Stomach (tissue), 9 donors: ENCODE data around the gene PON2. TPM values are rescaled to one million over a fixed set of nuclear protein-coding genes. Genes with fewer than 3 reads are reported as not detected.
"Not testable (repeated sequence)": the region's sequence is repeated elsewhere in the genome, so short reads cannot be mapped to it uniquely, and the experiment has no call there.

ENCODE experiments used
- DNase-seq, 2 donors: peaks; one replicate each; pipeline versions ENCODE4 v3.0.0 to v3.0.0-alpha.2; 2013 to 2019
- H3K27ac ChIP-seq, 5 donors: fragments of 200-600 bp in 4 of 5; sonication (generic) in 4 of 5; one replicate each; pipeline ENCODE4 v1.5.1; 2013 to 2019; ENCODE audit warnings: mild to moderate bottlenecking in 1 of 5, moderate library complexity in 1 of 5
- H3K27me3 ChIP-seq, 3 donors: fragments of 200-600 bp; sonication (generic); one replicate each; pipeline ENCODE4 v1.5.1; 2017 to 2019; ENCODE audit warnings: mixed run types in 1 of 3
- H3K36me3 ChIP-seq, 4 donors: fragments of 200-600 bp; sonication (generic); 1 replicate in 3 of 4; 2 replicates in 1 of 4; pipeline ENCODE4 v1.5.1; 2016 to 2019
- H3K4me1 ChIP-seq, 4 donors: fragments of 200-600 bp; sonication (generic); one replicate each; pipeline ENCODE4 v1.5.1; 2016 to 2019
- H3K4me3 ChIP-seq, 4 donors: fragments of 200-600 bp; sonication (generic) in 3 of 4; one replicate each; pipeline ENCODE4 v1.5.1; 2016 to 2019; ENCODE audit warnings: mild to moderate bottlenecking in 1 of 4
- H3K9me3 ChIP-seq, 4 donors: fragments of 200-600 bp; sonication (generic); one replicate each; pipeline ENCODE4 v1.5.1; 2016 to 2019
- CTCF ChIP-seq, 7 experiments: fragments of 450-650 bp in 4 of 7; fragments of 200-600 bp in 3 of 7; sonication (generic) in 3 of 7; IDR thresholded peaks; one replicate each; pipeline ENCODE4 v1.5.1; 2016 to 2019; ENCODE audit warnings: antibody characterized with exemption in 7 of 7, control low read depth in 2 of 7, mild to moderate bottlenecking in 1 of 7
- EP300 ChIP-seq: sonication (generic); formaldehyde crosslinking; IDR thresholded peaks from one replicate; pipeline ENCODE4 v1.6.1; 2017; ENCODE audit warnings: antibody characterized with exemption
- POLR2A ChIP-seq, 4 donors: fragments of 450-650 bp; IDR thresholded peaks; one replicate each; pipeline ENCODE4 v1.6.1; 2016; ENCODE audit warnings: antibody characterized with exemption in 4 of 4, control low read depth in 2 of 4, mild to moderate bottlenecking in 1 of 4, moderate library complexity in 1 of 4
- POLR2AphosphoS5 ChIP-seq, 3 donors: sonication (generic); formaldehyde crosslinking; IDR thresholded peaks; one replicate each; pipeline ENCODE4 v1.6.1; 2016; ENCODE audit warnings: antibody characterized with exemption in 3 of 3
- WGBS, 5 donors: extraction: QIAGEN DNeasy Blood & Tissue Kit in 3 of 5; methylation state at CpG; one replicate each; pipeline versions ENCODE4 v1.1.5 to v1.1.7; 2013 to 2018; 5-methylcytosine and 5-hydroxymethylcytosine counted together
- intact Hi-C: fragments of 100-400 bp; cut with DNase I; formaldehyde crosslinking; loops from one replicate; pipeline ENCODE4 v1.15.1; 2023; ENCODE audit warnings: low total_unique reads
- polyA plus RNA-seq, 3 donors: library from polyadenylated mRNA; stranded (reverse); fragments of 200-250 nt; gene quantifications; one replicate each; pipeline ENCODE4 v1.2.3, GENCODE V29; 2013
- total RNA-seq, 5 donors: library from RNA; depleted of rRNA; stranded (reverse); fragments of >200 nt; gene quantifications; one replicate each; pipeline versions ENCODE4 v1.1.0 to v1.2.3, GENCODE V29; 2014 to 2016
- donor health status: healthy with polysubstance abuse.
- donor health status: Bipolar disorder and iron deficiency.
- donor health status: healthy.

PON2 gene
- total and polyA plus RNA-seq, 8 donors = 6.3 to 151 (median 34.0) TPM

- H3K36me3 ChIP-seq = no peaks in the 10 kb centered on the region
- H3K9me3 ChIP-seq = no peaks in the 10 kb centered on the region
- 74 to 83% (median 77%) methylated on average over 4 of the region's 4 CpGs for WGBS, 5 donors
- TF ChIP-seq CTCF (IDR thresholded peaks at IDR 0.05) (no peak), POLR2AphosphoS5 (IDR thresholded peaks at IDR 0.05) (no peak), EP300 (no peak), POLR2A (IDR thresholded peaks at IDR 0.05) (no peak)
- no peak for DNase-seq
- intact Hi-C loops = no loop called here
- H3K4me1 ChIP-seq = peaks cover 0 to 14% (median 5%) of the 10 kb centered on the region in 4 donors
- H3K27me3 ChIP-seq = no peaks in the 10 kb centered on the region
- no peak overlapping the region for H3K4me3 ChIP-seq
- H3K27ac ChIP-seq = no peak overlapping the region
These were observed 35.0 kb upstream of the PON2 start for GRCh38 chr7:95469848-95470247.

DNA sequence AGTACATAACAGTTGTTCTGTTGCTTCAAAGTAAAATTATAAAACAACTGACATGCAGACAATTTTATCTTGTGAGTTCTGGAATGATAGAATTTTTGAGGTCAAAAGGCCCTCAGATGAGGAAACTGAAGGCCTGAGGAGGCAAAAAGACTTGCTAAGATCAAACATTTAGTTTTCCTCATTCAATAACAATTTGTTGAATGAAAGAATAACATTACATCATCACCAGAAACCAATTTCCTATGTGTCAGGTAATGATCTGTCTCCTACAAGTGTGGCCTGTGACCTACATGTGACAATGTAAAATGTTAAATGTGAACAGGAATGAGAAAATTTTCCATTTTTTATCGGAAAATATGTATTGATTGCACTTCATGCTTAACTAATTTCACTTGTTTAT lies 34.4 kb upstream of the PON2 start:
- Histone ChIP-seq H3K36me3 (no peaks in the 10 kb centered on the region), H3K4me3 (no peak overlapping the region), H3K27ac (no peak overlapping the region), H3K9me3 (no peaks in the 10 kb centered on the region), H3K4me1 (peaks cover 0 to 14% (median 5%) of the 10 kb centered on the region in 4 donors), H3K27me3 (no peaks in the 10 kb centered on the region)
- 91 to 98% (median 93%) methylated on average over 1 of the region's 1 CpG for WGBS, 5 donors
- intact Hi-C loops = no loop called here
- TF ChIP-seq POLR2AphosphoS5 (IDR thresholded peaks at IDR 0.05) (no peak), EP300 (no peak)
- no peak for DNase-seq

DNA sequence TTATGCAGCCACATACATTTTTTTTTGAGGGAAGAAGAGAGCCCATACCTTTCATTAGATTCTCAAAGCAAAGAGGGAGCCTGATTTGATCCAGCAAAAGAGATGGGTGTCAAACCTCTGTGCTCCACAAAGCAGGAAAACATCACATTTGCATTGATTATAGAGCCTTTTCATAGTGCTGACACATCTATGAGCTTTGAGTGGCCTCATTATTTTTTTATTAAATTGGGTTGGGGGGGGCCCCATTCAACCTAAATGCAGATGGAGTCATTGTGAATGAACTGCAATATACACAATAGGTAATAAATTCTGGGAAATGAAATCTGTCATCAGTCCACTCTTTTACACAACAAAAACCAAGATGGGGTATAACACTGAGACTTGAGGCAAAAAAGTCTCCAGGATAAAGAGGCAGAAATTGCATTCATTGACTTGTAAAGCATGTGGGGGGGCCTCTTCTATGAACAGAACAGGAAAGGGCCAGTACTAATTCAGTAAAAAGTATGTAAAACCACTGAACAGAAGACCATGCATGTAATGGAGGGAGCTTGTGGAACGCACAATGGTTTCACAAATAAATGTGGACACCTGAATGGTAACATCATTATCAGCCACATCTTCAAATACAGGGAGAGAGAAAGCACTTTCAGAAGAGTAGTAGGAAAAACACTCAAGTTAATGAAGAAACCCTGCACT lies 33.2 kb upstream of the PON2 start:
- intact Hi-C loops = no loop called here
- TF ChIP-seq POLR2A (IDR thresholded peaks at IDR 0.05) = no peak
- TF ChIP-seq POLR2AphosphoS5 (IDR thresholded peaks at IDR 0.05) = no peak
- no peak for TF ChIP-seq EP300
- no peak for TF ChIP-seq CTCF (IDR thresholded peaks at IDR 0.05)
- Histone ChIP-seq H3K4me3 (no peak overlapping the region), H3K9me3 (no peaks in the 10 kb centered on the region), H3K36me3 (no peaks in the 10 kb centered on the region), H3K4me1 (peaks cover 0 to 12% (median 5%) of the 10 kb centered on the region in 4 donors), H3K27ac (no peak overlapping the region), H3K27me3 (no peaks in the 10 kb centered on the region)
- WGBS, 5 donors = 74 to 100% (median 94%) methylated on average over 1 of the region's 1 CpG
- no peak for DNase-seq

DNA sequence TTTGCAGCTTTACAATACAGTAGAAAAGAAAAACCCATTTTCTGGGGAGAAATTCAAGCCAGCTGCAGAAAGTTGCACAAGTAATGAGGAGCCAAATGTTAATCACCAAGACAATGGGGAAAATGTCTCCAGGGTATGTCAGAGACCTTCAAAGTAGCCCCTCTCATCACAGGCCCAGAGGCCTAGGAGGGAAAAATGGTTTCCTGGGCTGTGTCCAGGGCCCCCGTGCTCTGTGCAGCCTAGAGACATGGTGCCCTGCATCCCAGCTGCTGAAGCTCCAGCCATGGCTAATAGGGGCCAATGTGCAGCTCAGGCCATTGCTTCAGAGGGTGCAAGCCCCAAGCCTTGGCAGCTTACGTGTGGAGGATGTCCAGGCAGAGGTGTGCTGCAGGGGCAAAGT lies 25.8 kb upstream of the PON2 start:
- H3K27ac ChIP-seq, DNase-seq, H3K4me3 ChIP-seq, H3K36me3 ChIP-seq, intact Hi-C loops, H3K4me1 ChIP-seq, H3K27me3 ChIP-seq: not testable (repeated sequence)
- peaks cover 0 to 16% (median 8%) of the 10 kb centered on the region in 4 donors for H3K9me3 ChIP-seq
- 80 to 94% (median 89%) methylated on average over 1 to 2 of the region's 2 CpGs for whole genome bisulfite sequencing, 5 donors

DNA sequence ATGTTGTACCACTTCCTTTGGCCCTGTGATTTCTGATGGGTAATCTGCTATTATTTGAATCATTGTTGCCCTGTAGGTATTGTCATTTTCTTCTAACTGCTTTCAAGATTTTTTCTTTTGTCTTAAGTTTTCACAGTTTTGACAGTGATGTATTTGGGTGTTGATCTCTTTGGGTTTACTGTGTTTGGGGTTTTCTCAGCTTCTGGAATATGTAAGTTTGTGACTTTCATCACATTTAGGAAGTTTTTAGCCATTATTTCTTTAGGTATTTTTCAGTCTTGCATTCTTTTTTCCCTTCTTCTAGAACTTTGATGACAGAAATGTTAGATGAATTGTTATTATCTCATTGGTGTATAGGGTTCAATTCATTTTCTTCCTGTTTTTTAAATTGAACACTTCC lies 23.1 kb upstream of the PON2 start:
- H3K9me3 ChIP-seq = peaks cover 0 to 16% (median 8%) of the 10 kb centered on the region in 4 donors
- H3K36me3 ChIP-seq = no peaks in the 10 kb centered on the region
- no peak overlapping the region for H3K27ac ChIP-seq
- TF ChIP-seq CTCF (IDR thresholded peaks at IDR 0.05) = no peak
- TF ChIP-seq EP300 = no peak
- no peak for TF ChIP-seq POLR2AphosphoS5 (IDR thresholded peaks at IDR 0.05)
- TF ChIP-seq POLR2A (IDR thresholded peaks at IDR 0.05) = no peak
- H3K27me3 ChIP-seq = no peaks in the 10 kb centered on the region
- no peak overlapping the region for H3K4me3 ChIP-seq
- DNase-seq = no peak
- H3K4me1 ChIP-seq = no peaks in the 10 kb centered on the region
- intact Hi-C loops = no loop called here
